ENCODE results near the gene CRADD. TPM values are rescaled to one million over a fixed set of nuclear protein-coding genes. Genes with fewer than 3 reads are reported as not detected.

CRADD gene
- 18.8 TPM for total RNA-seq (ENCODE audit: unreplicated experiment)
- long read RNA-seq, transcript CRADD-201 (3 exons, 1,169 nt), result major isoform, 13 of 16 reads
- long read RNA-seq, partial matches to known transcripts, result 1 of 16 reads
- long read RNA-seq, other reads (novel, unspliced or antisense), result 1 of 16 reads

- H3K9me3 Mint-ChIP-seq (ENCODE audit: unreplicated experiment), result peaks cover 12% of the 10 kb centered on the region
- peak within 1 kb of the TSS; percentile 99 for H3K27ac Mint-ChIP-seq (ENCODE audit: unreplicated experiment)
- H3K4me1 Mint-ChIP-seq (ENCODE audit: low read depth, unreplicated experiment), result peaks cover 27% of the 10 kb centered on the region
- peaks cover 5% of the 10 kb centered on the region for H3K27me3 Mint-ChIP-seq (ENCODE audit: unreplicated experiment)
- peak within 1 kb of the TSS; percentile 92 for H3K4me3 Mint-ChIP-seq (ENCODE audit: unreplicated experiment)
- TF ChIP-seq CTCF (IDR thresholded peaks at IDR 0.05; ENCODE audit: partially characterized antibody, unreplicated experiment), result peak; percentile 17
- no peaks in the 10 kb centered on the region for H3K36me3 Mint-ChIP-seq (ENCODE audit: unreplicated experiment)
- peak; percentile 65 for DNase-seq
Measured at GRCh38 chr12:93677195-93678064, at the start of gene CRADD. CRADD (plus strand) TSS chr12:93677375.

GRCh38 chr12:93632383-93632782, 44.8 kb upstream of the CRADD start:
- Mint-ChIP-seq H3K9me3 (ENCODE audit: unreplicated experiment) (no peaks in the 10 kb centered on the region), H3K4me1 (ENCODE audit: low read depth, unreplicated experiment) (no peaks in the 10 kb centered on the region), H3K27me3 (ENCODE audit: unreplicated experiment) (no peaks in the 10 kb centered on the region), H3K4me3 (ENCODE audit: unreplicated experiment) (no peak overlapping the region), H3K27ac (ENCODE audit: unreplicated experiment) (no peak overlapping the region), H3K36me3 (ENCODE audit: unreplicated experiment) (peaks cover 3% of the 10 kb centered on the region)
- TF ChIP-seq CTCF (IDR thresholded peaks at IDR 0.05; ENCODE audit: partially characterized antibody, unreplicated experiment), result no peak
- DNase-seq, result no peak

GRCh38 chr12:93634416-93634815, 42.8 kb upstream of the CRADD start:
- no peak for DNase-seq
- Mint-ChIP-seq H3K4me3 (ENCODE audit: unreplicated experiment) (no peak overlapping the region), H3K27ac (ENCODE audit: unreplicated experiment) (no peak overlapping the region), H3K27me3 (ENCODE audit: unreplicated experiment) (no peaks in the 10 kb centered on the region), H3K9me3 (ENCODE audit: unreplicated experiment) (no peaks in the 10 kb centered on the region), H3K36me3 (ENCODE audit: unreplicated experiment) (no peaks in the 10 kb centered on the region), H3K4me1 (ENCODE audit: low read depth, unreplicated experiment) (no peaks in the 10 kb centered on the region)
- no peak for TF ChIP-seq CTCF (IDR thresholded peaks at IDR 0.05; ENCODE audit: partially characterized antibody, unreplicated experiment)

- no peak for DNase-seq
- H3K4me1 Mint-ChIP-seq (ENCODE audit: low read depth, unreplicated experiment), result no peaks in the 10 kb centered on the region
- no peak overlapping the region for H3K4me3 Mint-ChIP-seq (ENCODE audit: unreplicated experiment)
- H3K27ac Mint-ChIP-seq (ENCODE audit: unreplicated experiment), result no peak overlapping the region
- TF ChIP-seq CTCF (IDR thresholded peaks at IDR 0.05; ENCODE audit: partially characterized antibody, unreplicated experiment), result no peak
- H3K36me3 Mint-ChIP-seq (ENCODE audit: unreplicated experiment), result peaks cover 2% of the 10 kb centered on the region
- H3K9me3 Mint-ChIP-seq (ENCODE audit: unreplicated experiment), result no peaks in the 10 kb centered on the region
- H3K27me3 Mint-ChIP-seq (ENCODE audit: unreplicated experiment), result no peaks in the 10 kb centered on the region
Measured at GRCh38 chr12:93636708-93637107, 40.5 kb upstream of the CRADD start.

- TF ChIP-seq CTCF (IDR thresholded peaks at IDR 0.05; ENCODE audit: partially characterized antibody, unreplicated experiment), result no peak
- Mint-ChIP-seq H3K36me3 (ENCODE audit: unreplicated experiment) (peaks cover 7% of the 10 kb centered on the region), H3K4me1 (ENCODE audit: low read depth, unreplicated experiment) (no peaks in the 10 kb centered on the region), H3K4me3 (ENCODE audit: unreplicated experiment) (no peak overlapping the region), H3K27me3 (ENCODE audit: unreplicated experiment) (no peaks in the 10 kb centered on the region), H3K9me3 (ENCODE audit: unreplicated experiment) (no peaks in the 10 kb centered on the region), H3K27ac (ENCODE audit: unreplicated experiment) (no peak overlapping the region)
- DNase-seq, result no peak
Measured at GRCh38 chr12:93638095-93638494, 39.1 kb upstream of the CRADD start.
